Measurements from ENCODE around the gene GVQW3.
A peak's percentile ranks its signal among the peaks of the same experiment; 100 is the strongest.

GVQW3 gene

GRCh38 chr11:76380977-76381719 is at the start of gene GVQW3, which contains the start of gene THAP12:
Gene GVQW3, plus strand, starts transcription at chr11:76381323. Its CDS starts 506 bp downstream, at chr11:76381829.
Gene THAP12, minus strand, starts transcription at chr11:76381132. Its CDS starts 296 bp downstream, at chr11:76380836.
- Mint-ChIP-seq H3K4me1 (ENCODE audit: low read depth) (peaks cover 69% of the 10 kb centered on the region), H3K27me3 (no peaks in the 10 kb centered on the region), H3K36me3 (ENCODE audit: low read depth) (no peaks in the 10 kb centered on the region), H3K4me3 (peak within 1 kb of the TSS; percentile 97), H3K9me3 (no peaks in the 10 kb centered on the region), H3K27ac (peak within 1 kb of the TSS; percentile 92)

GRCh38 chr11:76334826-76335389 is 46.2 kb upstream of the GVQW3 start:
- Mint-ChIP-seq H3K27ac (no peak overlapping the region), H3K27me3 (no peaks in the 10 kb centered on the region), H3K9me3 (peaks cover 11% of the 10 kb centered on the region), H3K4me3 (no peak overlapping the region), H3K36me3 (ENCODE audit: low read depth) (no peaks in the 10 kb centered on the region), H3K4me1 (ENCODE audit: low read depth) (peaks cover 11% of the 10 kb centered on the region)

GRCh38 chr11:76335842-76336241 is 45.3 kb upstream of the GVQW3 start:
- Mint-ChIP-seq H3K4me1 (ENCODE audit: low read depth) (peaks cover 11% of the 10 kb centered on the region), H3K27ac (no peak overlapping the region), H3K36me3 (ENCODE audit: low read depth) (no peaks in the 10 kb centered on the region), H3K9me3 (peaks cover 11% of the 10 kb centered on the region), H3K4me3 (no peak overlapping the region), H3K27me3 (no peaks in the 10 kb centered on the region)

GRCh38 chr11:76336597-76336996 is 44.5 kb upstream of the GVQW3 start:
- no peak overlapping the region for H3K27ac Mint-ChIP-seq
- peaks cover 11% of the 10 kb centered on the region for H3K9me3 Mint-ChIP-seq
- H3K36me3 Mint-ChIP-seq (ENCODE audit: low read depth), result no peaks in the 10 kb centered on the region
- no peak overlapping the region for H3K4me3 Mint-ChIP-seq
- no peaks in the 10 kb centered on the region for H3K27me3 Mint-ChIP-seq
- peaks cover 11% of the 10 kb centered on the region for H3K4me1 Mint-ChIP-seq (ENCODE audit: low read depth)

GRCh38 chr11:76337469-76337868 is 43.7 kb upstream of the GVQW3 start:
- H3K4me1 Mint-ChIP-seq (ENCODE audit: low read depth), result peaks cover 11% of the 10 kb centered on the region
- H3K9me3 Mint-ChIP-seq, result peaks cover 11% of the 10 kb centered on the region
- H3K27me3 Mint-ChIP-seq, result no peaks in the 10 kb centered on the region
- H3K27ac Mint-ChIP-seq, result no peak overlapping the region
- no peaks in the 10 kb centered on the region for H3K36me3 Mint-ChIP-seq (ENCODE audit: low read depth)
- H3K4me3 Mint-ChIP-seq, result no peak overlapping the region

- Mint-ChIP-seq H3K4me3 (no peak overlapping the region), H3K9me3 (peaks cover 11% of the 10 kb centered on the region), H3K27ac (no peak overlapping the region), H3K36me3 (ENCODE audit: low read depth) (no peaks in the 10 kb centered on the region), H3K27me3 (no peaks in the 10 kb centered on the region), H3K4me1 (ENCODE audit: low read depth) (peaks cover 11% of the 10 kb centered on the region)
Observed at GRCh38 chr11:76337923-76338322, 43.2 kb upstream of the GVQW3 start.

GRCh38 chr11:76339221-76339620 is 41.9 kb upstream of the GVQW3 start:
- Mint-ChIP-seq H3K4me3 (no peak overlapping the region), H3K4me1 (ENCODE audit: low read depth) (peaks cover 11% of the 10 kb centered on the region), H3K27me3 (no peaks in the 10 kb centered on the region), H3K27ac (no peak overlapping the region), H3K36me3 (ENCODE audit: low read depth) (no peaks in the 10 kb centered on the region), H3K9me3 (peaks cover 9% of the 10 kb centered on the region)

GRCh38 chr11:76347466-76347865 is 33.7 kb upstream of the GVQW3 start:
- peaks cover 5% of the 10 kb centered on the region for H3K4me1 Mint-ChIP-seq (ENCODE audit: low read depth)
- H3K36me3 Mint-ChIP-seq (ENCODE audit: low read depth), result peaks cover 50% of the 10 kb centered on the region
- no peaks in the 10 kb centered on the region for H3K9me3 Mint-ChIP-seq
- H3K4me3 Mint-ChIP-seq, result no peak overlapping the region
- H3K27me3 Mint-ChIP-seq, result no peaks in the 10 kb centered on the region
- H3K27ac Mint-ChIP-seq, result no peak overlapping the region

GRCh38 chr11:76348348-76348747 is 32.8 kb upstream of the GVQW3 start:
- H3K9me3 Mint-ChIP-seq, result no peaks in the 10 kb centered on the region
- no peaks in the 10 kb centered on the region for H3K27me3 Mint-ChIP-seq
- no peak overlapping the region for H3K27ac Mint-ChIP-seq
- H3K36me3 Mint-ChIP-seq (ENCODE audit: low read depth), result peaks cover 59% of the 10 kb centered on the region
- no peak overlapping the region for H3K4me3 Mint-ChIP-seq
- H3K4me1 Mint-ChIP-seq (ENCODE audit: low read depth), result peaks cover 5% of the 10 kb centered on the region

GRCh38 chr11:76355172-76355571 is 26.0 kb upstream of the GVQW3 start:
- H3K9me3 Mint-ChIP-seq, result peaks cover 13% of the 10 kb centered on the region
- H3K4me3 Mint-ChIP-seq, result no peak overlapping the region
- peaks cover 5% of the 10 kb centered on the region for H3K4me1 Mint-ChIP-seq (ENCODE audit: low read depth)
- H3K27me3 Mint-ChIP-seq, result no peaks in the 10 kb centered on the region
- peaks cover 86% of the 10 kb centered on the region for H3K36me3 Mint-ChIP-seq (ENCODE audit: low read depth)
- H3K27ac Mint-ChIP-seq, result no peak overlapping the region

- no peaks in the 10 kb centered on the region for H3K27me3 Mint-ChIP-seq
- no peak overlapping the region for H3K27ac Mint-ChIP-seq
- peaks cover 66% of the 10 kb centered on the region for H3K36me3 Mint-ChIP-seq (ENCODE audit: low read depth)
- H3K4me3 Mint-ChIP-seq, result no peak overlapping the region
- H3K4me1 Mint-ChIP-seq (ENCODE audit: low read depth), result peaks cover 24% of the 10 kb centered on the region
- no peaks in the 10 kb centered on the region for H3K9me3 Mint-ChIP-seq
Observed at GRCh38 chr11:76361374-76361773, 19.7 kb upstream of the GVQW3 start.

GRCh38 chr11:76361776-76362175 is 19.3 kb upstream of the GVQW3 start:
- Mint-ChIP-seq H3K9me3 (no peaks in the 10 kb centered on the region), H3K36me3 (ENCODE audit: low read depth) (peaks cover 63% of the 10 kb centered on the region), H3K27me3 (no peaks in the 10 kb centered on the region), H3K27ac (no peak overlapping the region), H3K4me3 (no peak overlapping the region), H3K4me1 (ENCODE audit: low read depth) (peaks cover 28% of the 10 kb centered on the region)

GRCh38 chr11:76362716-76363115 is 18.4 kb upstream of the GVQW3 start:
- peaks cover 57% of the 10 kb centered on the region for H3K36me3 Mint-ChIP-seq (ENCODE audit: low read depth)

GRCh38 chr11:76365038-76365679 is 16.0 kb upstream of the GVQW3 start:
- peaks cover 54% of the 10 kb centered on the region for H3K4me1 Mint-ChIP-seq (ENCODE audit: low read depth)
- H3K9me3 Mint-ChIP-seq, result no peaks in the 10 kb centered on the region
- H3K27ac Mint-ChIP-seq, result no peak overlapping the region
- no peak overlapping the region for H3K4me3 Mint-ChIP-seq
- peaks cover 38% of the 10 kb centered on the region for H3K36me3 Mint-ChIP-seq (ENCODE audit: low read depth)
- no peaks in the 10 kb centered on the region for H3K27me3 Mint-ChIP-seq

More at GRCh38 chr11:76362716-76363115, 18.4 kb upstream of the GVQW3 start:
- Mint-ChIP-seq H3K4me3 (no peak overlapping the region), H3K4me1 (ENCODE audit: low read depth) (peaks cover 31% of the 10 kb centered on the region), H3K9me3 (no peaks in the 10 kb centered on the region), H3K27me3 (no peaks in the 10 kb centered on the region), H3K27ac (no peak overlapping the region)

GRCh38 chr11:76368490-76368889 is 12.6 kb upstream of the GVQW3 start:
- no peaks in the 10 kb centered on the region for H3K9me3 Mint-ChIP-seq
- H3K4me1 Mint-ChIP-seq (ENCODE audit: low read depth), result peaks cover 66% of the 10 kb centered on the region
- H3K27ac Mint-ChIP-seq, result no peak overlapping the region
- peaks cover 24% of the 10 kb centered on the region for H3K36me3 Mint-ChIP-seq (ENCODE audit: low read depth)
- H3K4me3 Mint-ChIP-seq, result no peak overlapping the region
- no peaks in the 10 kb centered on the region for H3K27me3 Mint-ChIP-seq
